Airway epithelial cell (primary cell): Measurements from ENCODE around the gene TFF1. TPM values are rescaled to one million over a fixed set of nuclear protein-coding genes. Genes with fewer than 3 reads are reported as not detected.

Experiments
- total RNA-seq: library from RNA; depleted of rRNA; stranded (reverse); fragments of >200 nt; gene quantifications from 2 replicates; pipeline ENCODE4 v1.2.3, GENCODE V29; 2015

TFF1 gene
- total RNA-seq = not detected in 2 replicates

GRCh38 chr21:42366292-42367010, at the start of gene TFF1:
Gene TFF1, minus strand, starts transcription at chr21:42366535. Its CDS starts 40 bp downstream, at chr21:42366495.

GRCh38 chr21:42403611-42404231, 37.4 kb upstream of the TFF1 start, which contains the start of gene UBASH3A:
Gene UBASH3A, plus strand, starts transcription at chr21:42403902. Its CDS starts 44 bp downstream, at chr21:42403946.

GRCh38 chr21:42395905-42396651, 29.7 kb upstream of the TFF1 start, which contains the start of gene TMPRSS3:
Gene TMPRSS3, minus strand, starts transcription at chr21:42396052. Its CDS starts 635 bp downstream, at chr21:42395417.

GRCh38 chr21:42350927-42351426, 15.4 kb downstream of the TFF1 start, which contains the start of gene TFF2:
Gene TFF2, minus strand, starts transcription at chr21:42350994. Its CDS starts 37 bp downstream, at chr21:42350957.

GRCh38 chr21:42315296-42315891, 50.9 kb downstream of the TFF1 start, which contains the start of gene TFF3:
Gene TFF3, minus strand, starts transcription at chr21:42315409. Its CDS starts 35 bp downstream, at chr21:42315374.

Other genes starting within 250 kb of the TFF1 start
- gene ABCG1, start 147.4 kb downstream of the TFF1 start, total RNA-seq = 8.7 and 9.7 TPM in 2 replicates
- gene TFF3, start 51.1 kb downstream of the TFF1 start, total RNA-seq = 1.3 and 9.6 TPM in 2 replicates
- gene TFF2, start 15.5 kb downstream of the TFF1 start, total RNA-seq = not detected in 2 replicates
- gene TMPRSS3, start 29.5 kb upstream of the TFF1 start, total RNA-seq = 0.09 TPM in 1 of 2 replicates, not detected in the other
- not detected in 2 replicates for gene UBASH3A, start 37.4 kb upstream of the TFF1 start, total RNA-seq
- gene RSPH1, start 129.7 kb upstream of the TFF1 start, total RNA-seq = 0.23 and 0.42 TPM in 2 replicates
- 9.8 and 18.8 TPM in 2 replicates for gene SLC37A1, start 147.3 kb upstream of the TFF1 start, total RNA-seq